DOHH2 (cell line): Measurements from ENCODE around the gene PPP2R5A.

Experiments
- EZH2phosphoT487 ChIP-seq: fragments of 200-600 bp; sonication (generic); IDR thresholded peaks from 2 replicates; pipeline ENCODE4 v1.6.1; 2017; ENCODE audit warnings: borderline replicate concordance, mild to moderate bottlenecking, antibody characterized with exemption, low read length, moderate library complexity, mixed read lengths
- TF ChIP-seq, protein P1 (sequence below): fragments of 200-600 bp; sonication (generic); IDR thresholded peaks from one replicate; pipeline ENCODE4 v1.5.1; 2014; ENCODE audit warnings: antibody characterized with exemption, mild to moderate bottlenecking, low read depth, low read length; ENCODE audit not compliant: poor library complexity, severe bottlenecking

DNA sequence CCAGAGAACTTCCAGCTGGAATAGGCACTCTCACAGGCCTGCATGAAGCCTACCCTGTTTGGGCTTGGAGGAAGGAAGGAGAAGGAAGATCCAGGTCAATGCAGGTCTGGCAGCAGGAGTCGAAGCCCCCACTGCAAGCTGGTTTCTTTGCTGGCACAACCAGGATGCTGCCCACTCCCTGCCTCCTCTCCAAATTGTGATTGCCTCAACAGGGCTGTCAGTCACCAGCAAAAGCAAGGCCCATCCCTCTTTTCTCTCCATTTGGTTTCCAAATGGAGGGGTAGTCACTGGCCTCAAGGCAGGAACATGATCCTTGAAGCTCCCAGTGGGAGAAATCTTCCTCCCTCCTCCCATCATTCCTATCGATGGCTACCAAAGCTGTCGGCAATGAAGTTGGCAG, 92.4 kb downstream of the PPP2R5A start:
- TF ChIP-seq, protein P1, sequence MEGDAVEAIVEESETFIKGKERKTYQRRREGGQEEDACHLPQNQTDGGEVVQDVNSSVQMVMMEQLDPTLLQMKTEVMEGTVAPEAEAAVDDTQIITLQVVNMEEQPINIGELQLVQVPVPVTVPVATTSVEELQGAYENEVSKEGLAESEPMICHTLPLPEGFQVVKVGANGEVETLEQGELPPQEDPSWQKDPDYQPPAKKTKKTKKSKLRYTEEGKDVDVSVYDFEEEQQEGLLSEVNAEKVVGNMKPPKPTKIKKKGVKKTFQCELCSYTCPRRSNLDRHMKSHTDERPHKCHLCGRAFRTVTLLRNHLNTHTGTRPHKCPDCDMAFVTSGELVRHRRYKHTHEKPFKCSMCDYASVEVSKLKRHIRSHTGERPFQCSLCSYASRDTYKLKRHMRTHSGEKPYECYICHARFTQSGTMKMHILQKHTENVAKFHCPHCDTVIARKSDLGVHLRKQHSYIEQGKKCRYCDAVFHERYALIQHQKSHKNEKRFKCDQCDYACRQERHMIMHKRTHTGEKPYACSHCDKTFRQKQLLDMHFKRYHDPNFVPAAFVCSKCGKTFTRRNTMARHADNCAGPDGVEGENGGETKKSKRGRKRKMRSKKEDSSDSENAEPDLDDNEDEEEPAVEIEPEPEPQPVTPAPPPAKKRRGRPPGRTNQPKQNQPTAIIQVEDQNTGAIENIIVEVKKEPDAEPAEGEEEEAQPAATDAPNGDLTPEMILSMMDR: no peak
- no peak for TF ChIP-seq EZH2phosphoT487
